ENCODE results near the gene FOXL3.

Gene FOXL3

GRCh38 chr7:338295-339061 is 48.5 kb downstream of the FOXL3 start:
- TF ChIP-seq FOXM1 (IDR thresholded peaks at IDR 0.05; ENCODE audit: borderline replicate concordance, low read depth), result no peak

GRCh38 chr7:339062-339342 is 49.0 kb downstream of the FOXL3 start:
- TF ChIP-seq EP300 (IDR thresholded peaks at IDR 0.05; ENCODE audit: borderline replicate concordance) (no peak), TEAD4 (IDR thresholded peaks at IDR 0.05) (no peak), TCF12 (IDR thresholded peaks at IDR 0.05; ENCODE audit: low read depth) (no peak), RAD21 (IDR thresholded peaks at IDR 0.05; ENCODE audit: low read depth) (no peak), FOXM1 (IDR thresholded peaks at IDR 0.05; ENCODE audit: borderline replicate concordance, low read depth) (no peak), NFIC (IDR thresholded peaks at IDR 0.05) (no peak), YY1 (IDR thresholded peaks at IDR 0.05; ENCODE audit: low read depth) (no peak), CREB1 (IDR thresholded peaks at IDR 0.05; ENCODE audit: low read depth) (no peak)
- TF ChIP-seq, protein P1, sequence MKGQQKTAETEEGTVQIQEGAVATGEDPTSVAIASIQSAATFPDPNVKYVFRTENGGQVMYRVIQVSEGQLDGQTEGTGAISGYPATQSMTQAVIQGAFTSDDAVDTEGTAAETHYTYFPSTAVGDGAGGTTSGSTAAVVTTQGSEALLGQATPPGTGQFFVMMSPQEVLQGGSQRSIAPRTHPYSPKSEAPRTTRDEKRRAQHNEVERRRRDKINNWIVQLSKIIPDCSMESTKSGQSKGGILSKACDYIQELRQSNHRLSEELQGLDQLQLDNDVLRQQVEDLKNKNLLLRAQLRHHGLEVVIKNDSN (IDR thresholded peaks at IDR 0.05), result no peak

DNA sequence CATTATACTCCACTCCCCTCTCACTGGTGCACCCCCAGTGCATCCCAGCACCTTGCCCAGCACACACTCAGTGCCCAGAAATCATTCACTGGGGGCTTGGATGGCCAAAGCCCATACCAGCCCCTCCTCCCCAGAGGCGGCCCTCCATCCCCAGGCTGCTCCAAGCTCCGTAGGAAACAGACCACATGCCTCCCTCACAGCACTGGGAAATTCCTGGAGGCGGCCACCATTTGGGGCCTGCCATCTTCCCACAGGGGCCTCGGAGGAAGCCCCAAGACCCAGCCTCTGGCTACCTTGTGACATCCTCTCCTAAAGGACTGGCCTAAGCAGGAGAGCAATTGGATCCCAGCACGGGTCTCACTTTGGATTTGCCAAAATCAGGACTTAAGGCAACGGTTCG is 49.7 kb downstream of the FOXL3 start:
- TF ChIP-seq TAF1 (IDR thresholded peaks at IDR 0.05; ENCODE audit: low read depth), result no peak
- no peak for TF ChIP-seq CEBPB (IDR thresholded peaks at IDR 0.05)
- no peak for TF ChIP-seq TEAD4 (IDR thresholded peaks at IDR 0.05)
- no peak for TF ChIP-seq NFIC (IDR thresholded peaks at IDR 0.05)
- no peak for TF ChIP-seq ZBTB7A (IDR thresholded peaks at IDR 0.05; ENCODE audit: low read depth)
- TF ChIP-seq, protein P2, sequence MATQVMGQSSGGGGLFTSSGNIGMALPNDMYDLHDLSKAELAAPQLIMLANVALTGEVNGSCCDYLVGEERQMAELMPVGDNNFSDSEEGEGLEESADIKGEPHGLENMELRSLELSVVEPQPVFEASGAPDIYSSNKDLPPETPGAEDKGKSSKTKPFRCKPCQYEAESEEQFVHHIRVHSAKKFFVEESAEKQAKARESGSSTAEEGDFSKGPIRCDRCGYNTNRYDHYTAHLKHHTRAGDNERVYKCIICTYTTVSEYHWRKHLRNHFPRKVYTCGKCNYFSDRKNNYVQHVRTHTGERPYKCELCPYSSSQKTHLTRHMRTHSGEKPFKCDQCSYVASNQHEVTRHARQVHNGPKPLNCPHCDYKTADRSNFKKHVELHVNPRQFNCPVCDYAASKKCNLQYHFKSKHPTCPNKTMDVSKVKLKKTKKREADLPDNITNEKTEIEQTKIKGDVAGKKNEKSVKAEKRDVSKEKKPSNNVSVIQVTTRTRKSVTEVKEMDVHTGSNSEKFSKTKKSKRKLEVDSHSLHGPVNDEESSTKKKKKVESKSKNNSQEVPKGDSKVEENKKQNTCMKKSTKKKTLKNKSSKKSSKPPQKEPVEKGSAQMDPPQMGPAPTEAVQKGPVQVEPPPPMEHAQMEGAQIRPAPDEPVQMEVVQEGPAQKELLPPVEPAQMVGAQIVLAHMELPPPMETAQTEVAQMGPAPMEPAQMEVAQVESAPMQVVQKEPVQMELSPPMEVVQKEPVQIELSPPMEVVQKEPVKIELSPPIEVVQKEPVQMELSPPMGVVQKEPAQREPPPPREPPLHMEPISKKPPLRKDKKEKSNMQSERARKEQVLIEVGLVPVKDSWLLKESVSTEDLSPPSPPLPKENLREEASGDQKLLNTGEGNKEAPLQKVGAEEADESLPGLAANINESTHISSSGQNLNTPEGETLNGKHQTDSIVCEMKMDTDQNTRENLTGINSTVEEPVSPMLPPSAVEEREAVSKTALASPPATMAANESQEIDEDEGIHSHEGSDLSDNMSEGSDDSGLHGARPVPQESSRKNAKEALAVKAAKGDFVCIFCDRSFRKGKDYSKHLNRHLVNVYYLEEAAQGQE (IDR thresholded peaks at IDR 0.05; ENCODE audit: low read depth), result no peak
- TF ChIP-seq RAD21 (IDR thresholded peaks at IDR 0.05; ENCODE audit: low read depth), result no peak
- no peak for TF ChIP-seq TCF12 (IDR thresholded peaks at IDR 0.05; ENCODE audit: low read depth)
- no peak for TF ChIP-seq EP300 (IDR thresholded peaks at IDR 0.05; ENCODE audit: borderline replicate concordance)
- TF ChIP-seq MAX (IDR thresholded peaks at IDR 0.05), result no peak
- no peak for TF ChIP-seq EGR1 (IDR thresholded peaks at IDR 0.05)
- TF ChIP-seq FOXM1 (IDR thresholded peaks at IDR 0.05; ENCODE audit: borderline replicate concordance, low read depth), result no peak
- TF ChIP-seq CREB1 (IDR thresholded peaks at IDR 0.05; ENCODE audit: low read depth), result no peak
- TF ChIP-seq, protein P1 (IDR thresholded peaks at IDR 0.05), result no peak
- TF ChIP-seq YY1 (IDR thresholded peaks at IDR 0.05; ENCODE audit: low read depth), result no peak

GRCh38 chr7:340200-340937 is 50.4 kb downstream of the FOXL3 start:
- TF ChIP-seq CREB1 (IDR thresholded peaks at IDR 0.05; ENCODE audit: low read depth), result no peak
- no peak for TF ChIP-seq FOXM1 (IDR thresholded peaks at IDR 0.05; ENCODE audit: borderline replicate concordance, low read depth)
- TF ChIP-seq TCF12 (IDR thresholded peaks at IDR 0.05; ENCODE audit: low read depth), result no peak
- TF ChIP-seq TAF1 (IDR thresholded peaks at IDR 0.05; ENCODE audit: low read depth), result no peak
- TF ChIP-seq RAD21 (IDR thresholded peaks at IDR 0.05; ENCODE audit: low read depth), result no peak
- no peak for TF ChIP-seq CEBPB (IDR thresholded peaks at IDR 0.05)
- no peak for TF ChIP-seq TEAD4 (IDR thresholded peaks at IDR 0.05)
- TF ChIP-seq EP300 (IDR thresholded peaks at IDR 0.05; ENCODE audit: borderline replicate concordance), result no peak
- TF ChIP-seq MAX (IDR thresholded peaks at IDR 0.05), result no peak
- no peak for TF ChIP-seq EGR1 (IDR thresholded peaks at IDR 0.05)
- TF ChIP-seq, protein P1 (IDR thresholded peaks at IDR 0.05), result no peak
- TF ChIP-seq, protein P2 (IDR thresholded peaks at IDR 0.05; ENCODE audit: low read depth), result no peak
- no peak for TF ChIP-seq YY1 (IDR thresholded peaks at IDR 0.05; ENCODE audit: low read depth)
- no peak for TF ChIP-seq NFIC (IDR thresholded peaks at IDR 0.05)
